HepG2 (cell line): ENCODE results near the gene VPS4A. TPM values are rescaled to one million over a fixed set of nuclear protein-coding genes. Genes with fewer than 3 reads are reported as not detected.

ENCODE experiments used
- ATAC-seq: fragments of 200-7000 bp; cut with Tn5 transposase; 3 replicates; pipeline ENCODE4 v1.9.1; 2020; ENCODE audit warnings: mild to moderate bottlenecking, moderate library complexity
- BruUV-seq: library from RNA; stranded (reverse); fragments of 400-500 nt; replicated peaks from 2 replicates; lab custom pipeline; 2021; lab: Mats Ljungman, UMichigan
- CTCF ChIA-PET: fragments of 300-600 bp; formaldehyde crosslinking; extraction: SDS; loops from one replicate; lab custom pipeline; 2021; ENCODE audit warnings: low total read pairs, inconsistent platforms, low intra/inter-chr PET ratio; lab: Yijun Ruan, JAX
- POLR2A ChIA-PET: fragments of 350-600 bp; sonication (Branson Sonifier 250); formaldehyde crosslinking; loops from one replicate; lab custom pipeline; 2020; ENCODE audit warnings: antibody characterized with exemption, inconsistent platforms; lab: Yijun Ruan, JAX
- DNase-seq: peaks from one replicate; pipeline ENCODE4 v3.0.0-alpha.2; 2015; ENCODE audit warnings: low spot score
- FAIRE-seq: peaks from 3 replicates; lab custom pipeline; 2011; peaks lifted over from hg19 to GRCh38; lab: Jason Lieb, UNC
- H2AFZ ChIP-seq: one replicate; pipeline ENCODE4 v1.6.1; 2011; ENCODE audit warnings: low read length, inconsistent platforms
- H3K27ac ChIP-seq: fragments of 300-600 bp; 3 replicates; pipeline ENCODE4 v1.8.0; 2011; ENCODE audit warnings: mixed run types, mild to moderate bottlenecking, mixed read lengths, low read length, inconsistent platforms; ENCODE audit not compliant: insufficient read depth; ENCODE audit errors: extremely low read length
- H3K27me3 ChIP-seq, 2 experiments: fragments of 200-600 bp in 1 of 2; 2 replicates in 1 of 2; 3 replicates in 1 of 2; pipeline versions ENCODE4 v1.6.0 to v1.8.0; 2011; ENCODE audit warnings: low read length in 2 of 2, mild to moderate bottlenecking in 2 of 2, moderate library complexity in 2 of 2, inconsistent platforms in 1 of 2; ENCODE audit not compliant: insufficient read depth in 2 of 2, control insufficient read depth in 1 of 2
- H3K36me3 ChIP-seq, 2 experiments: fragments of 200-600 bp in 1 of 2; replicated peaks in 1 of 2; 2 replicates in 1 of 2; 3 replicates in 1 of 2; pipeline versions ENCODE4 v1.5.1 to v1.8.0; 2011; ENCODE audit warnings: low read length in 2 of 2, inconsistent platforms in 1 of 2; ENCODE audit not compliant: insufficient read depth in 2 of 2, control insufficient read depth in 1 of 2
- H3K4me1 ChIP-seq: 2 replicates; pipeline ENCODE4 v1.5.1; 2012; ENCODE audit warnings: low read length, inconsistent platforms; ENCODE audit not compliant: insufficient read depth
- H3K4me2 ChIP-seq: 2 replicates; pipeline ENCODE4 v1.6.0; 2011; ENCODE audit warnings: low read depth, low read length, inconsistent platforms
- H3K4me3 ChIP-seq, 3 experiments: fragments of 200-600 bp in 1 of 3; sonication (generic), shearing (Covaris generic) in 1 of 3; replicated peaks in 1 of 3; 2 replicates each; pipeline ENCODE4 v1.5.1; 2011 to 2016; ENCODE audit warnings: low read length in 3 of 3, inconsistent platforms in 2 of 3, low read depth in 2 of 3, mild to moderate bottlenecking in 2 of 3, control low read depth in 1 of 3, mixed read lengths in 1 of 3; ENCODE audit not compliant: insufficient read depth in 1 of 3
- H3K79me2 ChIP-seq: one replicate; pipeline ENCODE4 v1.6.1; 2011; ENCODE audit warnings: low read length, inconsistent platforms; ENCODE audit not compliant: insufficient read depth
- H3K9ac ChIP-seq: 2 replicates; pipeline ENCODE4 v1.6.0; 2011; ENCODE audit warnings: mild to moderate bottlenecking, low read depth, low read length, inconsistent platforms; ENCODE audit not compliant: insufficient read depth
- H3K9me3 ChIP-seq: 2 replicates; pipeline ENCODE4 v1.5.1; 2012; ENCODE audit warnings: mild to moderate bottlenecking, low read length
- H4K20me1 ChIP-seq: 2 replicates; pipeline ENCODE4 v1.6.0; 2011; ENCODE audit warnings: inconsistent platforms, mild to moderate bottlenecking, low read length, moderate library complexity; ENCODE audit not compliant: insufficient read depth
- AGO1 ChIP-seq: fragments of 200-400 bp; formaldehyde crosslinking; IDR thresholded peaks from 2 replicates; pipeline ENCODE4 v1.6.1; 2017; ENCODE audit warnings: mild to moderate bottlenecking, low read depth, low read length, moderate library complexity; ENCODE audit not compliant: poor library complexity, severe bottlenecking
- CEBPG ChIP-seq: IDR thresholded peaks from 2 replicates; pipeline ENCODE4 v1.6.1; 2016
- RBM39 ChIP-seq: fragments of 200-400 bp; formaldehyde crosslinking; IDR thresholded peaks from one replicate; pipeline ENCODE4 v1.6.1; 2018; ENCODE audit warnings: antibody characterized with exemption, mild to moderate bottlenecking, low read depth, low read length; ENCODE audit not compliant: poor library complexity, severe bottlenecking
- SYNCRIP ChIP-seq: fragments of 200-400 bp; formaldehyde crosslinking; IDR thresholded peaks from 2 replicates; pipeline ENCODE4 v1.6.1; 2018; ENCODE audit warnings: mild to moderate bottlenecking, low read depth, low read length; ENCODE audit not compliant: insufficient read depth
- TARDBP ChIP-seq: sonication (generic); formaldehyde crosslinking; IDR thresholded peaks from 2 replicates; pipeline ENCODE4 v1.8.0; 2022; ENCODE audit warnings: mild to moderate bottlenecking, missing genetic modification reagents
- ZBTB8A ChIP-seq: sonication (generic); formaldehyde crosslinking; IDR thresholded peaks from 2 replicates; pipeline ENCODE4 v1.4.0; 2020; ENCODE audit warnings: mild to moderate bottlenecking, low read depth, missing genetic modification reagents, borderline replicate concordance
- ZNF274 ChIP-seq: sonication (generic); formaldehyde crosslinking; IDR thresholded peaks from 2 replicates; pipeline ENCODE4 v1.5.1; 2020; ENCODE audit warnings: mild to moderate bottlenecking, missing genetic modification reagents
- ZNF558 ChIP-seq: sonication (generic); formaldehyde crosslinking; IDR thresholded peaks from 2 replicates; pipeline ENCODE4 v1.9.0; 2022; ENCODE audit warnings: mild to moderate bottlenecking, missing genetic modification reagents, borderline replicate concordance
- ZSCAN30 ChIP-seq: sonication (generic); formaldehyde crosslinking; IDR thresholded peaks from 2 replicates; pipeline ENCODE4 v1.5.0; 2020; ENCODE audit warnings: mild to moderate bottlenecking, missing genetic modification reagents
- WGBS: methylation state at CpG from one replicate; pipeline ENCODE4 v1.1.6; 2017; ENCODE audit warnings: low lambda C conversion rate; 5-methylcytosine and 5-hydroxymethylcytosine counted together
- in situ Hi-C: cut with HindIII; loops from 2 replicates; pipeline ENCODE4 v1.10.0; 2017; ENCODE audit warnings: low pct_unique_long_range_greater_than_20kb; ENCODE audit not compliant: extremely low pct_ligation_motif_present
- intact Hi-C: fragments of 100-400 bp; cut with micrococcal nuclease; formaldehyde crosslinking; loops from one replicate; pipeline ENCODE4 v1.10.0; 2022; ENCODE audit not compliant: unreplicated experiment
- polyA plus RNA-seq, 8 experiments: library from polyadenylated mRNA; depleted of rRNA in 3 of 8; stranded (reverse) in 7 of 8; unstranded in 1 of 8; fragments of >200 nt; fragmentation: Illumina TruSeq in 4 of 8; extraction: Trizol in 4 of 8; gene quantifications; 2 replicates each; pipeline versions ENCODE4 v1.2.1 to v1.2.3, GENCODE V29; 2011 to 2016; ENCODE audit warnings: low read depth in 4 of 8, missing spikeins in 1 of 8, mixed read lengths in 1 of 8; ENCODE audit not compliant: insufficient read depth in 1 of 8
- total RNA-seq, 5 experiments: library from RNA; depleted of rRNA; stranded (reverse); fragments of >200 nt; fragmentation: Illumina TruSeq; extraction: Trizol; gene quantifications; 2 replicates each; pipeline ENCODE4 v1.2.3, GENCODE V29; 2016; ENCODE audit warnings: low read depth in 1 of 5
- TF ChIP-seq, protein P1 (sequence below): IDR thresholded peaks from 2 replicates; pipeline ENCODE4 v1.6.1; 2016; ENCODE audit warnings: missing biosample characterization, missing genetic modification reagents, low read depth
- TF ChIP-seq, protein P2 (sequence below): sonication (generic); formaldehyde crosslinking; IDR thresholded peaks from 2 replicates; pipeline ENCODE4 v1.4.0; 2020; ENCODE audit warnings: missing genetic modification reagents
- TF ChIP-seq, protein P3 (sequence below): sonication (generic); formaldehyde crosslinking; IDR thresholded peaks from 2 replicates; pipeline ENCODE4 v1.8.0; 2022; ENCODE audit warnings: missing genetic modification reagents, mild to moderate bottlenecking, borderline replicate concordance
- TF ChIP-seq, protein P4 (sequence below): sonication (generic); formaldehyde crosslinking; IDR thresholded peaks from 2 replicates; pipeline ENCODE4 v1.4.0; 2020; ENCODE audit warnings: low read depth, missing genetic modification reagents
- TF ChIP-seq, protein P5 (sequence below): sonication (generic); formaldehyde crosslinking; IDR thresholded peaks from 2 replicates; pipeline ENCODE4 v1.4.0; 2020; ENCODE audit warnings: missing genetic modification reagents

VPS4A gene
- total and polyA plus RNA-seq, 2 of the 13 experiments (the other 11 are each of a cell fraction or from before 2014, with no cell fraction given), result 13.2 to 27.9 TPM

DNA sequence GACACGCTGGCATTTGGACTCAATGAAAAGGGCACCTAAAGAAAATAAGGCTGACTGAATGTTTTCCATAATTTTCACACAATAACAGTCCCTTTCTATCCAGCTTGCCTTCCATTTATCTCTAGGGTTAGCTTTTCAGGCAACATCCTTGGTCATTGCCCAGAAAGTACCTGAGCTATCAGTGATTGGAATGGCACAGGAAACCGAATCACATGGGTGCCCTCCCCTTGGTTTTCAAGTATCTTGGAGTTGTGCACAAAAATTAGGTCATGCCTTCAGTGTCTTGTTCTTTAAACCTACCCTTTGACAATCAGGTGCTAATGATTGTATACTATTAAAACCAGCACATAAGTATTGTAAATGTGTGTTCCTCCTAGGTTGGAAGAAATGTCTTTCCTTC is 3.3 kb upstream of the VPS4A start:
- 80% methylated on average over 2 of the region's 2 CpGs for WGBS
- H3K9ac ChIP-seq, result no peak overlapping the region
- H3K4me2 ChIP-seq, result no peak overlapping the region
- H3K4me1 ChIP-seq, result peaks cover 17% of the 10 kb centered on the region
- no peak for DNase-seq
- H3K27me3 ChIP-seq, result no peaks in the 10 kb centered on the region
- no peak overlapping the region for H3K4me3 ChIP-seq
- 0 out of 2 replicates have a peak, but pooled peaks cover 4% of the 10 kb centered on the region for H4K20me1 ChIP-seq
- POLR2A ChIA-PET, result no interaction called here
- no peaks in the 10 kb centered on the region for H3K9me3 ChIP-seq
- no TSS peak for BruUV-seq
- H3K27ac ChIP-seq, result no peak overlapping the region
- CTCF ChIA-PET, result no interaction called here
- no peak overlapping the region for H2AFZ ChIP-seq
- in situ Hi-C loops, result no loop called here
- FAIRE-seq, result no peak
- peaks cover 8% of the 10 kb centered on the region for H3K79me2 ChIP-seq
- ATAC-seq, result no peak
- intact Hi-C loops, result no loop called here
- peaks cover 0 to 2% of the 10 kb centered on the region in 2 experiments; a peak in 2 of 5 replicates for H3K36me3 ChIP-seq
- TF ChIP-seq, protein P1, sequence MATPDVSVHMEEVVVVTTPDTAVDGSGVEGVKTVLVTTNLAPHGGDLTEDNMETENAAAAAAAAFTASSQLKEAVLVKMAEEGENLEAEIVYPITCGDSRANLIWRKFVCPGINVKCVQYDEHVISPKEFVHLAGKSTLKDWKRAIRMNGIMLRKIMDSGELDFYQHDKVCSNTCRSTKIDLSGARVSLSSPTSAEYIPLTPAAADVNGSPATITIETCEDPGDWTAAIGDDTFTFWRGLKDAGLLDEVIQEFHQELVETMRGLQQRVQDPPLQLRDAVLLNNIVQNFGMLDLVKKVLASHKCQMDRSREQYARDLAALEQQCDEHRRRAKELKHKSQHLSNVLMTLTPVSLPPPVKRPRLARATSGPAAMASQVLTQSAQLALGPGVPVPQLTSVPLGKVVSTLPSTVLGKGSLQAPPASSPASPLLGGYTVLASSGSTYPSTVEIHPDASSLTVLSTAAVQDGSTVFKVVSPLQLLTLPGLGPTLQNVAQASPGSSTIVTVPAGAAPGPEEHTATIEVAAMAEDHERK (CRISPR knock-in tag), result no peak
- TF ChIP-seq, protein P2, sequence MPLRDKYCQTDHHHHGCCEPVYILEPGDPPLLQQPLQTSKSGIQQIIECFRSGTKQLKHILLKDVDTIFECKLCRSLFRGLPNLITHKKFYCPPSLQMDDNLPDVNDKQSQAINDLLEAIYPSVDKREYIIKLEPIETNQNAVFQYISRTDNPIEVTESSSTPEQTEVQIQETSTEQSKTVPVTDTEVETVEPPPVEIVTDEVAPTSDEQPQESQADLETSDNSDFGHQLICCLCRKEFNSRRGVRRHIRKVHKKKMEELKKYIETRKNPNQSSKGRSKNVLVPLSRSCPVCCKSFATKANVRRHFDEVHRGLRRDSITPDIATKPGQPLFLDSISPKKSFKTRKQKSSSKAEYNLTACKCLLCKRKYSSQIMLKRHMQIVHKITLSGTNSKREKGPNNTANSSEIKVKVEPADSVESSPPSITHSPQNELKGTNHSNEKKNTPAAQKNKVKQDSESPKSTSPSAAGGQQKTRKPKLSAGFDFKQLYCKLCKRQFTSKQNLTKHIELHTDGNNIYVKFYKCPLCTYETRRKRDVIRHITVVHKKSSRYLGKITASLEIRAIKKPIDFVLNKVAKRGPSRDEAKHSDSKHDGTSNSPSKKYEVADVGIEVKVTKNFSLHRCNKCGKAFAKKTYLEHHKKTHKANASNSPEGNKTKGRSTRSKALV (CRISPR knock-in tag), result no peak
- TF ChIP-seq, protein P3, sequence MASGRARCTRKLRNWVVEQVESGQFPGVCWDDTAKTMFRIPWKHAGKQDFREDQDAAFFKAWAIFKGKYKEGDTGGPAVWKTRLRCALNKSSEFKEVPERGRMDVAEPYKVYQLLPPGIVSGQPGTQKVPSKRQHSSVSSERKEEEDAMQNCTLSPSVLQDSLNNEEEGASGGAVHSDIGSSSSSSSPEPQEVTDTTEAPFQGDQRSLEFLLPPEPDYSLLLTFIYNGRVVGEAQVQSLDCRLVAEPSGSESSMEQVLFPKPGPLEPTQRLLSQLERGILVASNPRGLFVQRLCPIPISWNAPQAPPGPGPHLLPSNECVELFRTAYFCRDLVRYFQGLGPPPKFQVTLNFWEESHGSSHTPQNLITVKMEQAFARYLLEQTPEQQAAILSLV (CRISPR knock-in tag), result no peak
- TF ChIP-seq ZNF558 (CRISPR knock-in tag) (no peak), ZNF274 (CRISPR knock-in tag) (no peak), ZBTB8A (CRISPR knock-in tag) (no peak), SYNCRIP (no peak), ZSCAN30 (no peak), TARDBP (no peak), AGO1 (no peak), CEBPG (CRISPR knock-in tag) (no peak), RBM39 (no peak)
- TF ChIP-seq, protein P4, sequence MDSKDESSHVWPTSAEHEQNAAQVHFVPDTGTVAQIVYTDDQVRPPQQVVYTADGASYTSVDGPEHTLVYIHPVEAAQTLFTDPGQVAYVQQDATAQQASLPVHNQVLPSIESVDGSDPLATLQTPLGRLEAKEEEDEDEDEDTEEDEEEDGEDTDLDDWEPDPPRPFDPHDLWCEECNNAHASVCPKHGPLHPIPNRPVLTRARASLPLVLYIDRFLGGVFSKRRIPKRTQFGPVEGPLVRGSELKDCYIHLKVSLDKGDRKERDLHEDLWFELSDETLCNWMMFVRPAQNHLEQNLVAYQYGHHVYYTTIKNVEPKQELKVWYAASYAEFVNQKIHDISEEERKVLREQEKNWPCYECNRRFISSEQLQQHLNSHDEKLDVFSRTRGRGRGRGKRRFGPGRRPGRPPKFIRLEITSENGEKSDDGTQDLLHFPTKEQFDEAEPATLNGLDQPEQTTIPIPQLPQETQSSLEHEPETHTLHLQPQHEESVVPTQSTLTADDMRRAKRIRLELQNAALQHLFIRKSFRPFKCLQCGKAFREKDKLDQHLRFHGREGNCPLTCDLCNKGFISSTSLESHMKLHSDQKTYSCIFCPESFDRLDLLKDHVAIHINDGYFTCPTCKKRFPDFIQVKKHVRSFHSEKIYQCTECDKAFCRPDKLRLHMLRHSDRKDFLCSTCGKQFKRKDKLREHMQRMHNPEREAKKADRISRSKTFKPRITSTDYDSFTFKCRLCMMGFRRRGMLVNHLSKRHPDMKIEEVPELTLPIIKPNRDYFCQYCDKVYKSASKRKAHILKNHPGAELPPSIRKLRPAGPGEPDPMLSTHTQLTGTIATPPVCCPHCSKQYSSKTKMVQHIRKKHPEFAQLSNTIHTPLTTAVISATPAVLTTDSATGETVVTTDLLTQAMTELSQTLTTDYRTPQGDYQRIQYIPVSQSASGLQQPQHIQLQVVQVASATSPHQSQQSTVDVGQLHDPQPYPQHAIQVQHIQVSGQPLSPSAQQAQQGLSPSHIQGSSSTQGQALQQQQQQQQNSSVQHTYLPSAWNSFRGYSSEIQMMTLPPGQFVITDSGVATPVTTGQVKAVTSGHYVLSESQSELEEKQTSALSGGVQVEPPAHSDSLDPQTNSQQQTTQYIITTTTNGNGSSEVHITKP (CRISPR knock-in tag), result no peak
- TF ChIP-seq, protein P5, sequence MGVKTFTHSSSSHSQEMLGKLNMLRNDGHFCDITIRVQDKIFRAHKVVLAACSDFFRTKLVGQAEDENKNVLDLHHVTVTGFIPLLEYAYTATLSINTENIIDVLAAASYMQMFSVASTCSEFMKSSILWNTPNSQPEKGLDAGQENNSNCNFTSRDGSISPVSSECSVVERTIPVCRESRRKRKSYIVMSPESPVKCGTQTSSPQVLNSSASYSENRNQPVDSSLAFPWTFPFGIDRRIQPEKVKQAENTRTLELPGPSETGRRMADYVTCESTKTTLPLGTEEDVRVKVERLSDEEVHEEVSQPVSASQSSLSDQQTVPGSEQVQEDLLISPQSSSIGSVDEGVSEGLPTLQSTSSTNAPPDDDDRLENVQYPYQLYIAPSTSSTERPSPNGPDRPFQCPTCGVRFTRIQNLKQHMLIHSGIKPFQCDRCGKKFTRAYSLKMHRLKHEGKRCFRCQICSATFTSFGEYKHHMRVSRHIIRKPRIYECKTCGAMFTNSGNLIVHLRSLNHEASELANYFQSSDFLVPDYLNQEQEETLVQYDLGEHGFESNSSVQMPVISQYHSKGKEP, result no peak
